ENCODE data around the gene PROX2.

The PROX2 gene

GRCh38 chr14:74879427-74880182, 3.7 kb upstream of the PROX2 start:
- no peak for DNase-seq (ENCODE audit: low read depth)

GRCh38 chr14:74875204-74875603, 741 bp downstream of the PROX2 start:
- DNase-seq (ENCODE audit: low read depth): no peak

GRCh38 chr14:74871819-74872218, 4.1 kb downstream of the PROX2 start:
- DNase-seq (ENCODE audit: low read depth): no peak

GRCh38 chr14:74868739-74869138, 7.2 kb downstream of the PROX2 start:
- no peak for DNase-seq (ENCODE audit: low read depth)

GRCh38 chr14:74867673-74868072, 8.3 kb downstream of the PROX2 start:
- DNase-seq (ENCODE audit: low read depth): no peak

GRCh38 chr14:74866708-74867389, 9.1 kb downstream of the PROX2 start:
- no peak for DNase-seq (ENCODE audit: low read depth)

- DNase-seq (ENCODE audit: low read depth): no peak
These were observed 10.8 kb downstream of the PROX2 start for GRCh38 chr14:74865156-74865555.

- DNase-seq (ENCODE audit: low read depth): no peak
These were observed 11.7 kb downstream of the PROX2 start for GRCh38 chr14:74864198-74864597.

GRCh38 chr14:74863274-74863673, 12.7 kb downstream of the PROX2 start:
- no peak for DNase-seq (ENCODE audit: low read depth)

- DNase-seq (ENCODE audit: low read depth): no peak
These were observed 14.2 kb downstream of the PROX2 start for GRCh38 chr14:74861734-74862090.

- no peak for DNase-seq (ENCODE audit: low read depth)
These were observed 14.8 kb downstream of the PROX2 start for GRCh38 chr14:74860899-74861733.

- no peak for DNase-seq (ENCODE audit: low read depth)
These were observed 16.0 kb downstream of the PROX2 start for GRCh38 chr14:74859757-74860552.

- no peak for DNase-seq (ENCODE audit: low read depth)
These were observed 17.9 kb downstream of the PROX2 start for GRCh38 chr14:74858022-74858421.

- DNase-seq (ENCODE audit: low read depth): no peak
These were observed 19.6 kb downstream of the PROX2 start for GRCh38 chr14:74856366-74856765.

- DNase-seq (ENCODE audit: low read depth): no peak
These were observed 20.0 kb downstream of the PROX2 start for GRCh38 chr14:74855945-74856344.

GRCh38 chr14:74855021-74855420, 20.9 kb downstream of the PROX2 start:
- DNase-seq (ENCODE audit: low read depth): no peak

- no peak for DNase-seq (ENCODE audit: low read depth)
These were observed 22.4 kb downstream of the PROX2 start for GRCh38 chr14:74853581-74853980.

- DNase-seq (ENCODE audit: low read depth): no peak
These were observed 22.9 kb downstream of the PROX2 start for GRCh38 chr14:74852922-74853530.

GRCh38 chr14:74848768-74849167, 27.2 kb downstream of the PROX2 start:
- no peak for DNase-seq (ENCODE audit: low read depth)

- no peak for DNase-seq (ENCODE audit: low read depth)
These were observed 28.8 kb downstream of the PROX2 start for GRCh38 chr14:74846968-74847665.

- no peak for DNase-seq (ENCODE audit: low read depth)
These were observed 29.8 kb downstream of the PROX2 start for GRCh38 chr14:74846168-74846567.

Measured in stromal cell of bone marrow (primary cell).